ENCODE results near the gene NDUFAF2.

Gene NDUFAF2

GRCh38 chr5:61163905-61164304 lies 218.9 kb downstream of the NDUFAF2 start:
- DNase-seq (ENCODE audit: low spot score) (no peak), ATAC-seq (ENCODE audit: low read depth) (no peak)
- Histone ChIP-seq H3K27ac (ENCODE audit: poor library complexity, severe bottlenecking) (peak overlapping the region; percentile 79), H3K9me3 (ENCODE audit: severe bottlenecking) (no peaks in the 10 kb centered on the region), H3K36me3 (ENCODE audit: low read depth) (peaks cover 22% of the 10 kb centered on the region), H3K27me3 (ENCODE audit: insufficient read depth, poor library complexity, severe bottlenecking) (no peaks in the 10 kb centered on the region), H3K4me1 (ENCODE audit: insufficient read depth, poor library complexity, severe bottlenecking) (peaks cover 23% of the 10 kb centered on the region), H3K4me3 (ENCODE audit: severe bottlenecking) (peak overlapping the region; percentile 68)
- no peak for TF ChIP-seq CTCF (IDR thresholded peaks at IDR 0.05; ENCODE audit: poor library complexity, severe bottlenecking)

- no peaks in the 10 kb centered on the region for H3K27me3 ChIP-seq (ENCODE audit: insufficient read depth, poor library complexity, severe bottlenecking)
- H3K36me3 ChIP-seq (ENCODE audit: low read depth) = no peaks in the 10 kb centered on the region
- no peak for DNase-seq (ENCODE audit: low spot score)
- peak; percentile 35; the same call in 1 of the 3 replicates for ATAC-seq (ENCODE audit: low read depth)
- H3K4me3 ChIP-seq (ENCODE audit: severe bottlenecking) = no peak overlapping the region
- no peak overlapping the region for H3K27ac ChIP-seq (ENCODE audit: poor library complexity, severe bottlenecking)
- TF ChIP-seq CTCF (IDR thresholded peaks at IDR 0.05; ENCODE audit: poor library complexity, severe bottlenecking) = peak; percentile 92
- no peaks in the 10 kb centered on the region for H3K9me3 ChIP-seq (ENCODE audit: severe bottlenecking)
- peaks cover 4% of the 10 kb centered on the region for H3K4me1 ChIP-seq (ENCODE audit: insufficient read depth, poor library complexity, severe bottlenecking)
These were observed 222.4 kb downstream of the NDUFAF2 start for GRCh38 chr5:61167382-61167781.

GRCh38 chr5:61168951-61169350 lies 223.9 kb downstream of the NDUFAF2 start:
- Histone ChIP-seq H3K4me3 (ENCODE audit: severe bottlenecking) (no peak overlapping the region), H3K9me3 (ENCODE audit: severe bottlenecking) (no peaks in the 10 kb centered on the region), H3K36me3 (ENCODE audit: low read depth) (no peaks in the 10 kb centered on the region), H3K27me3 (ENCODE audit: insufficient read depth, poor library complexity, severe bottlenecking) (no peaks in the 10 kb centered on the region), H3K4me1 (ENCODE audit: insufficient read depth, poor library complexity, severe bottlenecking) (no peaks in the 10 kb centered on the region), H3K27ac (ENCODE audit: poor library complexity, severe bottlenecking) (no peak overlapping the region)
- no peak for TF ChIP-seq CTCF (IDR thresholded peaks at IDR 0.05; ENCODE audit: poor library complexity, severe bottlenecking)
- ATAC-seq (ENCODE audit: low read depth) (no peak), DNase-seq (ENCODE audit: low spot score) (no peak)

- Histone ChIP-seq H3K36me3 (ENCODE audit: low read depth) (no peaks in the 10 kb centered on the region), H3K9me3 (ENCODE audit: severe bottlenecking) (no peaks in the 10 kb centered on the region), H3K27ac (ENCODE audit: poor library complexity, severe bottlenecking) (no peak overlapping the region), H3K27me3 (ENCODE audit: insufficient read depth, poor library complexity, severe bottlenecking) (no peaks in the 10 kb centered on the region), H3K4me3 (ENCODE audit: severe bottlenecking) (no peak overlapping the region), H3K4me1 (ENCODE audit: insufficient read depth, poor library complexity, severe bottlenecking) (no peaks in the 10 kb centered on the region)
- DNase-seq (ENCODE audit: low spot score) = no peak
- no peak for TF ChIP-seq CTCF (IDR thresholded peaks at IDR 0.05; ENCODE audit: poor library complexity, severe bottlenecking)
- no peak for ATAC-seq (ENCODE audit: low read depth)
These were observed 226.5 kb downstream of the NDUFAF2 start for GRCh38 chr5:61171479-61171878.

GRCh38 chr5:61176631-61177030 lies 231.6 kb downstream of the NDUFAF2 start:
- no peak for DNase-seq (ENCODE audit: low spot score)
- no peak for ATAC-seq (ENCODE audit: low read depth)
- Histone ChIP-seq H3K27me3 (ENCODE audit: insufficient read depth, poor library complexity, severe bottlenecking) (no peaks in the 10 kb centered on the region), H3K9me3 (ENCODE audit: severe bottlenecking) (no peaks in the 10 kb centered on the region), H3K27ac (ENCODE audit: poor library complexity, severe bottlenecking) (no peak overlapping the region), H3K4me3 (ENCODE audit: severe bottlenecking) (no peak overlapping the region), H3K36me3 (ENCODE audit: low read depth) (no peaks in the 10 kb centered on the region), H3K4me1 (ENCODE audit: insufficient read depth, poor library complexity, severe bottlenecking) (no peaks in the 10 kb centered on the region)
- no peak for TF ChIP-seq CTCF (IDR thresholded peaks at IDR 0.05; ENCODE audit: poor library complexity, severe bottlenecking)

Data from RWPE2 (cell line).